CD4-positive, alpha-beta T cell treated with Interferon alpha-2 for 1 hour (primary cell): ENCODE measurements around the gene SPTBN4.
A peak's percentile ranks its signal among the peaks of the same experiment; 100 is the strongest.
"Not testable (repeated sequence)": the region's sequence is repeated elsewhere in the genome, so short reads cannot be mapped to it uniquely, and the experiment has no call there.

Experiments
- DNase-seq, 2 donors: peaks; one replicate each; pipeline ENCODE4 v3.0.0-alpha.2; 2020 to 2022

The SPTBN4 gene

GRCh38 chr19:40442328-40443130 is 24.3 kb upstream of the SPTBN4 start:
- DNase-seq: no peak

GRCh38 chr19:40443131-40443999 is 23.4 kb upstream of the SPTBN4 start:
- peak; percentile 100 for DNase-seq

GRCh38 chr19:40444000-40444824 is 22.6 kb upstream of the SPTBN4 start, which contains the start of gene SERTAD3:
Gene SERTAD3, minus strand, starts transcription at chr19:40444335. Its CDS starts 2,255 bp downstream, at chr19:40442080.
- peak; percentile 96 to 97 for DNase-seq

GRCh38 chr19:40444825-40445312 is 21.9 kb upstream of the SPTBN4 start:
- no peak for DNase-seq

- no peak for DNase-seq
These were observed 21.0 kb upstream of the SPTBN4 start for GRCh38 chr19:40445780-40446262.

GRCh38 chr19:40446263-40446784 is 20.5 kb upstream of the SPTBN4 start:
- DNase-seq: no peak

GRCh38 chr19:40449506-40449905 is 17.3 kb upstream of the SPTBN4 start:
- no peak for DNase-seq

GRCh38 chr19:40450664-40451063 is 16.1 kb upstream of the SPTBN4 start:
- no peak for DNase-seq

GRCh38 chr19:40452016-40452415 is 14.8 kb upstream of the SPTBN4 start:
- DNase-seq: no peak

- no peak for DNase-seq
These were observed 13.6 kb upstream of the SPTBN4 start for GRCh38 chr19:40453151-40453735.

GRCh38 chr19:40453943-40454342 is 12.9 kb upstream of the SPTBN4 start:
- DNase-seq: not testable (repeated sequence)

GRCh38 chr19:40457048-40457447 is 9.8 kb upstream of the SPTBN4 start:
- DNase-seq: no peak

- DNase-seq: no peak
These were observed 8.7 kb upstream of the SPTBN4 start for GRCh38 chr19:40457953-40458596.

- DNase-seq: no peak
These were observed 8.2 kb upstream of the SPTBN4 start for GRCh38 chr19:40458597-40458974.

- DNase-seq: no peak
These were observed 6.6 kb upstream of the SPTBN4 start for GRCh38 chr19:40460185-40460584.

GRCh38 chr19:40461669-40462221 is 5.1 kb upstream of the SPTBN4 start:
- DNase-seq: peak in 1 of 2 donors; percentile 18

GRCh38 chr19:40463587-40464037 is 3.2 kb upstream of the SPTBN4 start:
- not testable (repeated sequence) for DNase-seq

GRCh38 chr19:40464059-40465024 is 2.5 kb upstream of the SPTBN4 start:
- peak; percentile 64 to 77 for DNase-seq

GRCh38 chr19:40465025-40465556 is 1.7 kb upstream of the SPTBN4 start:
- peak; percentile 14 to 52 for DNase-seq
